ENCODE measurements around the gene PRKAR1A. TPM values are rescaled to one million over a fixed set of nuclear protein-coding genes. Genes with fewer than 3 reads are reported as not detected.

The PRKAR1A gene
- total RNA-seq, 2 donors from 2014 or later = 175 to 186 TPM

- peaks cover 4% of the 10 kb centered on the region for H3K9me3 Mint-ChIP-seq
- H3K4me1 Mint-ChIP-seq = no peaks in the 10 kb centered on the region
- peaks cover 25% of the 10 kb centered on the region for H3K27me3 Mint-ChIP-seq
- no peak for ATAC-seq (replicated peaks)
- no peak overlapping the region for H3K27ac Mint-ChIP-seq
- no peaks in the 10 kb centered on the region for H3K36me3 Mint-ChIP-seq (ENCODE audit: low read depth)
- H3K4me3 Mint-ChIP-seq = no peak overlapping the region
Measured at GRCh38 chr17:68588362-68588761, 76.1 kb downstream of the PRKAR1A start.

GRCh38 chr17:68589086-68589485 lies 76.9 kb downstream of the PRKAR1A start:
- Mint-ChIP-seq H3K36me3 (ENCODE audit: low read depth) (no peaks in the 10 kb centered on the region), H3K4me1 (no peaks in the 10 kb centered on the region), H3K4me3 (no peak overlapping the region), H3K9me3 (peaks cover 4% of the 10 kb centered on the region), H3K27me3 (peaks cover 30% of the 10 kb centered on the region), H3K27ac (no peak overlapping the region)
- no peak for ATAC-seq (replicated peaks)

GRCh38 chr17:68591583-68591982 lies 79.4 kb downstream of the PRKAR1A start:
- no peaks in the 10 kb centered on the region for H3K4me1 Mint-ChIP-seq
- no peak overlapping the region for H3K27ac Mint-ChIP-seq
- H3K27me3 Mint-ChIP-seq = peaks cover 30% of the 10 kb centered on the region
- H3K4me3 Mint-ChIP-seq = no peak overlapping the region
- peaks cover 4% of the 10 kb centered on the region for H3K9me3 Mint-ChIP-seq
- H3K36me3 Mint-ChIP-seq (ENCODE audit: low read depth) = no peaks in the 10 kb centered on the region
- ATAC-seq (replicated peaks) = no peak

GRCh38 chr17:68592009-68592408 lies 79.8 kb downstream of the PRKAR1A start:
- Mint-ChIP-seq H3K4me3 (no peak overlapping the region), H3K9me3 (peaks cover 4% of the 10 kb centered on the region), H3K27me3 (peaks cover 30% of the 10 kb centered on the region), H3K4me1 (no peaks in the 10 kb centered on the region), H3K36me3 (ENCODE audit: low read depth) (no peaks in the 10 kb centered on the region), H3K27ac (no peak overlapping the region)
- no peak for ATAC-seq (replicated peaks)

GRCh38 chr17:68592682-68593641 lies 80.7 kb downstream of the PRKAR1A start:
- H3K9me3 Mint-ChIP-seq = peaks cover under 1% of the 10 kb centered on the region
- H3K27ac Mint-ChIP-seq = no peak overlapping the region
- peaks cover 35% of the 10 kb centered on the region for H3K27me3 Mint-ChIP-seq
- no peaks in the 10 kb centered on the region for H3K4me1 Mint-ChIP-seq
- no peaks in the 10 kb centered on the region for H3K36me3 Mint-ChIP-seq (ENCODE audit: low read depth)
- no peak overlapping the region for H3K4me3 Mint-ChIP-seq
- no peak for ATAC-seq (replicated peaks)

GRCh38 chr17:68594552-68594951 lies 82.3 kb downstream of the PRKAR1A start:
- no peak overlapping the region for H3K4me3 Mint-ChIP-seq
- no peak overlapping the region for H3K27ac Mint-ChIP-seq
- no peak for ATAC-seq (replicated peaks)
- H3K4me1 Mint-ChIP-seq = peaks cover 1% of the 10 kb centered on the region
- H3K9me3 Mint-ChIP-seq = no peaks in the 10 kb centered on the region
- H3K27me3 Mint-ChIP-seq = peaks cover 45% of the 10 kb centered on the region
- peaks cover 2% of the 10 kb centered on the region for H3K36me3 Mint-ChIP-seq (ENCODE audit: low read depth)

GRCh38 chr17:68595496-68595895 lies 83.3 kb downstream of the PRKAR1A start:
- peaks cover 5% of the 10 kb centered on the region for H3K36me3 Mint-ChIP-seq (ENCODE audit: low read depth)
- peaks cover 48% of the 10 kb centered on the region for H3K27me3 Mint-ChIP-seq
- H3K4me3 Mint-ChIP-seq = no peak overlapping the region
- H3K9me3 Mint-ChIP-seq = no peaks in the 10 kb centered on the region
- H3K27ac Mint-ChIP-seq = no peak overlapping the region
- H3K4me1 Mint-ChIP-seq = peaks cover 5% of the 10 kb centered on the region
- no peak for ATAC-seq (replicated peaks)

- no peak overlapping the region for H3K27ac Mint-ChIP-seq
- H3K9me3 Mint-ChIP-seq = no peaks in the 10 kb centered on the region
Measured at GRCh38 chr17:68595986-68596385, 83.8 kb downstream of the PRKAR1A start.

GRCh38 chr17:68596411-68596945 lies 84.2 kb downstream of the PRKAR1A start:
- H3K36me3 Mint-ChIP-seq (ENCODE audit: low read depth) = peaks cover 5% of the 10 kb centered on the region
- H3K4me3 Mint-ChIP-seq = no peak overlapping the region
- H3K4me1 Mint-ChIP-seq = peaks cover 5% of the 10 kb centered on the region
- H3K9me3 Mint-ChIP-seq = no peaks in the 10 kb centered on the region
- peaks cover 46% of the 10 kb centered on the region for H3K27me3 Mint-ChIP-seq
- ATAC-seq (replicated peaks) = no peak
- H3K27ac Mint-ChIP-seq = no peak overlapping the region

More at GRCh38 chr17:68595986-68596385, 83.8 kb downstream of the PRKAR1A start:
- H3K27me3 Mint-ChIP-seq = peaks cover 45% of the 10 kb centered on the region
- H3K4me1 Mint-ChIP-seq = peaks cover 5% of the 10 kb centered on the region
- no peak overlapping the region for H3K4me3 Mint-ChIP-seq
- ATAC-seq (replicated peaks) = no peak
- peaks cover 5% of the 10 kb centered on the region for H3K36me3 Mint-ChIP-seq (ENCODE audit: low read depth)

- H3K36me3 Mint-ChIP-seq (ENCODE audit: low read depth) = peaks cover 5% of the 10 kb centered on the region
- ATAC-seq (replicated peaks) = no peak
- no peaks in the 10 kb centered on the region for H3K9me3 Mint-ChIP-seq
- no peak overlapping the region for H3K4me3 Mint-ChIP-seq
- no peak overlapping the region for H3K27ac Mint-ChIP-seq
- H3K27me3 Mint-ChIP-seq = peaks cover 50% of the 10 kb centered on the region
- peaks cover 5% of the 10 kb centered on the region for H3K4me1 Mint-ChIP-seq
Measured at GRCh38 chr17:68598074-68598473, 85.8 kb downstream of the PRKAR1A start.

- peaks cover 5% of the 10 kb centered on the region for H3K36me3 Mint-ChIP-seq (ENCODE audit: low read depth)
- no peak for ATAC-seq (replicated peaks)
- no peaks in the 10 kb centered on the region for H3K9me3 Mint-ChIP-seq
- H3K4me3 Mint-ChIP-seq = no peak overlapping the region
- H3K4me1 Mint-ChIP-seq = peaks cover 5% of the 10 kb centered on the region
- peaks cover 50% of the 10 kb centered on the region for H3K27me3 Mint-ChIP-seq
- H3K27ac Mint-ChIP-seq = no peak overlapping the region
Measured at GRCh38 chr17:68598545-68598961, 86.3 kb downstream of the PRKAR1A start.

GRCh38 chr17:68599091-68599490 lies 86.9 kb downstream of the PRKAR1A start:
- Mint-ChIP-seq H3K27ac (no peak overlapping the region), H3K9me3 (no peaks in the 10 kb centered on the region), H3K36me3 (ENCODE audit: low read depth) (peaks cover 5% of the 10 kb centered on the region), H3K27me3 (peaks cover 50% of the 10 kb centered on the region), H3K4me3 (no peak overlapping the region), H3K4me1 (peaks cover 5% of the 10 kb centered on the region)
- ATAC-seq (replicated peaks) = no peak

GRCh38 chr17:68599552-68600066 lies 87.4 kb downstream of the PRKAR1A start:
- no peak overlapping the region for H3K27ac Mint-ChIP-seq
- no peak for ATAC-seq (replicated peaks)

GRCh38 chr17:68600067-68600930 lies 88.1 kb downstream of the PRKAR1A start:
- peaks cover 5% of the 10 kb centered on the region for H3K4me1 Mint-ChIP-seq
- H3K36me3 Mint-ChIP-seq (ENCODE audit: low read depth) = peaks cover 5% of the 10 kb centered on the region
- no peak overlapping the region for H3K27ac Mint-ChIP-seq
- H3K27me3 Mint-ChIP-seq = peaks cover 55% of the 10 kb centered on the region
- peak; percentile 39 for ATAC-seq (replicated peaks)
- H3K4me3 Mint-ChIP-seq = peak overlapping the region; percentile 73
- no peaks in the 10 kb centered on the region for H3K9me3 Mint-ChIP-seq

More at GRCh38 chr17:68599552-68600066, 87.4 kb downstream of the PRKAR1A start:
- Mint-ChIP-seq H3K9me3 (no peaks in the 10 kb centered on the region), H3K36me3 (ENCODE audit: low read depth) (peaks cover 5% of the 10 kb centered on the region), H3K4me3 (peak overlapping the region; percentile 73), H3K27me3 (peaks cover 50% of the 10 kb centered on the region), H3K4me1 (peaks cover 5% of the 10 kb centered on the region)

Data from activated T-helper 17 cell treated with anti-CD3 and anti-CD28 coated beads, Interleukin-2, amount 50 U/mL, for 72 hours (primary cell).